Astrocyte (in vitro differentiated cells and primary cell): ENCODE results near the gene MESP2. TPM values are rescaled to one million over a fixed set of nuclear protein-coding genes. Genes with fewer than 3 reads are reported as not detected.

Experiments used
- DNase-seq: peaks from one replicate; pipeline ENCODE4 v3.0.0-alpha.2; 2010; ENCODE audit warnings: low read depth
- FAIRE-seq: peaks from 2 replicates; lab custom pipeline; 2011; peaks lifted over from hg19 to GRCh38; lab: Jason Lieb, UNC
- H2AFZ ChIP-seq: 2 replicates; pipeline ENCODE4 v1.6.0; 2012; ENCODE audit warnings: low read depth, low read length, inconsistent platforms
- H3K27ac ChIP-seq: 2 replicates; pipeline ENCODE4 v1.5.1; 2011; ENCODE audit warnings: low read depth, low read length, inconsistent platforms
- H3K27me3 ChIP-seq: 2 replicates; pipeline ENCODE4 v1.6.0; 2011; ENCODE audit warnings: low read length, inconsistent platforms; ENCODE audit not compliant: insufficient read depth
- H3K36me3 ChIP-seq: 2 replicates; pipeline ENCODE4 v1.5.1; 2011; ENCODE audit warnings: low read length, inconsistent platforms; ENCODE audit not compliant: insufficient read depth
- H3K4me1 ChIP-seq: 2 replicates; pipeline ENCODE4 v1.5.1; 2011; ENCODE audit warnings: low read length, inconsistent platforms; ENCODE audit not compliant: insufficient read depth
- H3K4me2 ChIP-seq: 2 replicates; pipeline ENCODE4 v1.6.0; 2012; ENCODE audit warnings: low read length, inconsistent platforms
- H3K4me3 ChIP-seq: 2 replicates; pipeline ENCODE4 v1.5.1; 2011; ENCODE audit warnings: low read depth, mild to moderate bottlenecking, low read length, inconsistent platforms; ENCODE audit not compliant: insufficient read depth
- H3K79me2 ChIP-seq: 2 replicates; pipeline ENCODE4 v1.6.0; 2012; ENCODE audit warnings: mild to moderate bottlenecking, low read length, inconsistent platforms; ENCODE audit not compliant: insufficient read depth
- H3K9ac ChIP-seq: 2 replicates; pipeline ENCODE4 v1.6.0; 2012; ENCODE audit warnings: mild to moderate bottlenecking, low read length, inconsistent platforms
- H3K9me3 ChIP-seq: 2 replicates; pipeline ENCODE4 v1.5.1; 2012; ENCODE audit warnings: low read depth, mild to moderate bottlenecking, low read length, inconsistent platforms; ENCODE audit not compliant: insufficient read depth
- H4K20me1 ChIP-seq: 2 replicates; pipeline ENCODE4 v1.6.0; 2012; ENCODE audit warnings: low read length, inconsistent platforms; ENCODE audit not compliant: insufficient read depth
- H3K27ac Mint-ChIP-seq: one replicate; pipeline ENCODE4 v1.8.0; 2021; ENCODE audit warnings: mild to moderate bottlenecking, mixed read lengths; ENCODE audit not compliant: unreplicated experiment
- H3K27me3 Mint-ChIP-seq: one replicate; pipeline ENCODE4 v1.8.0; 2021; ENCODE audit warnings: low read depth, mixed read lengths; ENCODE audit not compliant: unreplicated experiment
- H3K36me3 Mint-ChIP-seq: one replicate; pipeline ENCODE4 v1.8.0; 2021; ENCODE audit warnings: low read depth, mixed read lengths; ENCODE audit not compliant: unreplicated experiment
- H3K4me1 Mint-ChIP-seq: one replicate; pipeline ENCODE4 v1.8.0; 2021; ENCODE audit warnings: low read depth, mixed read lengths; ENCODE audit not compliant: unreplicated experiment
- H3K4me3 Mint-ChIP-seq: one replicate; pipeline ENCODE4 v1.8.0; 2021; ENCODE audit warnings: mild to moderate bottlenecking, moderate library complexity, mixed read lengths; ENCODE audit not compliant: unreplicated experiment
- H3K9me3 Mint-ChIP-seq: one replicate; pipeline ENCODE4 v1.8.0; 2021; ENCODE audit warnings: mild to moderate bottlenecking, mixed read lengths; ENCODE audit not compliant: unreplicated experiment
- CTCF ChIP-seq: IDR thresholded peaks from 2 replicates; pipeline ENCODE4 v1.5.1; 2011; ENCODE audit warnings: low read depth, mild to moderate bottlenecking, inconsistent platforms, low read length, moderate library complexity; ENCODE audit not compliant: insufficient read depth
- EZH2 ChIP-seq: IDR thresholded peaks from 2 replicates; pipeline ENCODE4 v1.6.1; 2012; ENCODE audit warnings: mild to moderate bottlenecking, low read length, inconsistent platforms; ENCODE audit not compliant: insufficient read depth
- total RNA-seq: library from RNA; stranded (reverse); gene quantifications from 2 replicates; pipeline ENCODE4 v1.2.1, GENCODE V29; 2021

The MESP2 gene
- total RNA-seq, 1 donor from 2014 or later, result not detected

GRCh38 chr15:89772932-89773583 lies 3.1 kb upstream of the MESP2 start:
- H3K36me3 ChIP-seq, result no peaks in the 10 kb centered on the region
- no peaks in the 10 kb centered on the region for H3K79me2 ChIP-seq
- peaks cover 6% of the 10 kb centered on the region for H3K4me1 ChIP-seq
- Mint-ChIP-seq H3K27me3 (peaks cover 18% of the 10 kb centered on the region), H3K27ac (peak overlapping the region; percentile 27), H3K9me3 (no peaks in the 10 kb centered on the region), H3K4me1 (peaks cover 2% of the 10 kb centered on the region), H3K4me3 (no peak overlapping the region), H3K36me3 (no peaks in the 10 kb centered on the region)
- no peak for DNase-seq
- FAIRE-seq, result no peak
- H3K4me3 ChIP-seq, result no peak overlapping the region
- no peak overlapping the region for H3K4me2 ChIP-seq
- no peaks in the 10 kb centered on the region for H3K27me3 ChIP-seq
- no peak overlapping the region for H3K27ac ChIP-seq
- H4K20me1 ChIP-seq, result no peaks in the 10 kb centered on the region
- no peak overlapping the region for H3K9ac ChIP-seq
- no peaks in the 10 kb centered on the region for H3K9me3 ChIP-seq
- no peak overlapping the region for H2AFZ ChIP-seq
- TF ChIP-seq EZH2 (no peak), CTCF (peak; percentile 35)

- TF ChIP-seq CTCF, result no peak
- no peak for TF ChIP-seq EZH2
- H2AFZ ChIP-seq, result no peak overlapping the region
- Mint-ChIP-seq H3K27ac (no peak overlapping the region), H3K4me3 (no peak overlapping the region), H3K9me3 (no peaks in the 10 kb centered on the region), H3K36me3 (no peaks in the 10 kb centered on the region), H3K27me3 (peaks cover 10% of the 10 kb centered on the region), H3K4me1 (peaks cover 2% of the 10 kb centered on the region)
- DNase-seq (no peak), FAIRE-seq (no peak)
- no peaks in the 10 kb centered on the region for H3K27me3 ChIP-seq
- H3K79me2 ChIP-seq, result no peaks in the 10 kb centered on the region
- H4K20me1 ChIP-seq, result no peaks in the 10 kb centered on the region
- no peak overlapping the region for H3K4me2 ChIP-seq
- no peak overlapping the region for H3K27ac ChIP-seq
- no peak overlapping the region for H3K4me3 ChIP-seq
- no peaks in the 10 kb centered on the region for H3K9me3 ChIP-seq
- no peak overlapping the region for H3K9ac ChIP-seq
- H3K4me1 ChIP-seq, result peaks cover 6% of the 10 kb centered on the region
- H3K36me3 ChIP-seq, result no peaks in the 10 kb centered on the region
These were observed 1.6 kb upstream of the MESP2 start for GRCh38 chr15:89774492-89774891.

GRCh38 chr15:89775815-89776214 lies 317 bp upstream of the MESP2 start:
- no peaks in the 10 kb centered on the region for H3K79me2 ChIP-seq
- Mint-ChIP-seq H3K36me3 (no peaks in the 10 kb centered on the region), H3K27me3 (peaks cover 13% of the 10 kb centered on the region), H3K27ac (no peak overlapping the region), H3K9me3 (no peaks in the 10 kb centered on the region), H3K4me3 (no peak overlapping the region), H3K4me1 (peaks cover 2% of the 10 kb centered on the region)
- H3K4me3 ChIP-seq, result peak overlapping the region; percentile 39
- H2AFZ ChIP-seq, result peak overlapping the region; percentile 90
- no peak for FAIRE-seq
- H3K9me3 ChIP-seq, result no peaks in the 10 kb centered on the region
- no peaks in the 10 kb centered on the region for H4K20me1 ChIP-seq
- H3K4me2 ChIP-seq, result peak overlapping the region; percentile 84
- no peak overlapping the region for H3K27ac ChIP-seq
- TF ChIP-seq CTCF (no peak), EZH2 (no peak)
- H3K36me3 ChIP-seq, result no peaks in the 10 kb centered on the region
- H3K27me3 ChIP-seq, result no peaks in the 10 kb centered on the region
- no peaks in the 10 kb centered on the region for H3K4me1 ChIP-seq
- no peak overlapping the region for H3K9ac ChIP-seq
- DNase-seq, result no peak
